H9 (cell line): ENCODE measurements around the gene EPB41L2. TPM values are rescaled to one million over a fixed set of nuclear protein-coding genes. Genes with fewer than 3 reads are reported as not detected.

ENCODE experiments used
- DNase-seq: peaks from one replicate; pipeline ENCODE4 v3.0.0-alpha.2; 2017
- H2AFZ ChIP-seq: one replicate; pipeline ENCODE4 v1.6.1; 2013; ENCODE audit warnings: mild to moderate bottlenecking, low read length, control low read depth, moderate library complexity
- H2AK5ac ChIP-seq: 2 replicates; pipeline ENCODE4 v1.6.1; 2013; ENCODE audit warnings: low read length, control low read depth, mixed read lengths; ENCODE audit not compliant: insufficient read length
- H2BK120ac ChIP-seq: one replicate; pipeline ENCODE4 v1.6.1; 2013; ENCODE audit warnings: low read depth, mild to moderate bottlenecking, low read length, control low read depth, inconsistent platforms; ENCODE audit not compliant: poor library complexity, severe bottlenecking
- H2BK12ac ChIP-seq: 2 replicates; pipeline ENCODE4 v1.6.1; 2013; ENCODE audit warnings: low read length, control low read depth, mixed read lengths, low read depth; ENCODE audit not compliant: insufficient read length
- H2BK15ac ChIP-seq: 2 replicates; pipeline ENCODE4 v1.6.1; 2013; ENCODE audit warnings: low read depth, low read length, control low read depth
- H2BK20ac ChIP-seq: one replicate; pipeline ENCODE4 v1.6.1; 2013; ENCODE audit warnings: low read depth, mild to moderate bottlenecking, low read length, control low read depth, inconsistent platforms; ENCODE audit not compliant: poor library complexity, severe bottlenecking
- H2BK5ac ChIP-seq: 2 replicates; pipeline ENCODE4 v1.6.1; 2013; ENCODE audit warnings: low read length, control low read depth, mixed read lengths; ENCODE audit not compliant: insufficient read length
- H3K14ac ChIP-seq: 2 replicates; pipeline ENCODE4 v1.6.1; 2013; ENCODE audit warnings: low read length, control low read depth; ENCODE audit not compliant: insufficient read depth
- H3K18ac ChIP-seq: 2 replicates; pipeline ENCODE4 v1.6.1; 2013; ENCODE audit warnings: low read depth, mild to moderate bottlenecking, mixed read lengths, low read length, control low read depth; ENCODE audit not compliant: insufficient read length
- H3K23ac ChIP-seq: 2 replicates; pipeline ENCODE4 v1.6.1; 2013; ENCODE audit warnings: low read length, control low read depth, mixed read lengths, low read depth; ENCODE audit not compliant: insufficient read length
- H3K23me2 ChIP-seq: 2 replicates; pipeline ENCODE4 v1.6.1; 2013; ENCODE audit warnings: low read depth, mild to moderate bottlenecking, mixed read lengths, low read length, control low read depth; ENCODE audit not compliant: insufficient read length, poor library complexity, severe bottlenecking
- H3K27ac ChIP-seq: 2 replicates; pipeline ENCODE4 v1.5.1; 2013; ENCODE audit warnings: low read length, control low read depth, mixed read lengths, low read depth; ENCODE audit not compliant: insufficient read length
- H3K27me3 ChIP-seq: 2 replicates; pipeline ENCODE4 v1.6.1; 2013; ENCODE audit warnings: low read length, control low read depth, inconsistent platforms; ENCODE audit not compliant: insufficient read depth
- H3K4ac ChIP-seq: 2 replicates; pipeline ENCODE4 v1.6.1; 2013; ENCODE audit warnings: low read depth, mild to moderate bottlenecking, control low read depth, inconsistent platforms, low read length, moderate library complexity
- H3K4me1 ChIP-seq: 2 replicates; pipeline ENCODE4 v1.6.1; 2013; ENCODE audit warnings: low read length, control low read depth, inconsistent platforms; ENCODE audit not compliant: insufficient read depth
- H3K4me2 ChIP-seq: 2 replicates; pipeline ENCODE4 v1.6.1; 2013; ENCODE audit warnings: low read length, control low read depth, mixed read lengths; ENCODE audit not compliant: insufficient read length, insufficient read depth
- H3K56ac ChIP-seq: 2 replicates; pipeline ENCODE4 v1.6.1; 2013; ENCODE audit warnings: low read depth, mild to moderate bottlenecking, mixed read lengths, low read length, control low read depth; ENCODE audit not compliant: insufficient read length
- H3K79me1 ChIP-seq: 2 replicates; pipeline ENCODE4 v1.6.1; 2013; ENCODE audit warnings: low read depth, mild to moderate bottlenecking, moderate library complexity, low read length, control low read depth, inconsistent platforms; ENCODE audit not compliant: insufficient read depth, poor library complexity, severe bottlenecking
- H3K79me2 ChIP-seq: 2 replicates; pipeline ENCODE4 v1.6.1; 2013; ENCODE audit warnings: low read length, control low read depth, inconsistent platforms; ENCODE audit not compliant: insufficient read depth
- H3K9ac ChIP-seq: 2 replicates; pipeline ENCODE4 v1.6.1; 2013; ENCODE audit warnings: low read length, control low read depth, mixed read lengths; ENCODE audit not compliant: insufficient read length; ENCODE audit errors: extremely low read depth
- H3K9me3 ChIP-seq: one replicate; pipeline ENCODE4 v1.6.1; 2013; ENCODE audit warnings: low read depth, low read length, inconsistent platforms; ENCODE audit not compliant: control insufficient read depth
- H3T11ph ChIP-seq: one replicate; pipeline ENCODE4 v1.6.1; 2013; ENCODE audit warnings: mild to moderate bottlenecking, low read length, control low read depth, inconsistent platforms
- H4K20me1 ChIP-seq: one replicate; pipeline ENCODE4 v1.6.1; 2013; ENCODE audit not compliant: control insufficient read depth, insufficient read length, insufficient read depth
- H4K5ac ChIP-seq: 2 replicates; pipeline ENCODE4 v1.6.1; 2013; ENCODE audit warnings: low read depth, mild to moderate bottlenecking, mixed read lengths, low read length, control low read depth; ENCODE audit not compliant: insufficient read length
- H4K8ac ChIP-seq: replicated peaks from 2 replicates; pipeline ENCODE4 v1.6.1; 2013; ENCODE audit warnings: low read length, control low read depth, mixed read lengths, low read depth; ENCODE audit not compliant: insufficient read length
- H4K91ac ChIP-seq: 2 replicates; pipeline ENCODE4 v1.6.1; 2013; ENCODE audit warnings: low read depth, mild to moderate bottlenecking, moderate library complexity, mixed read lengths, low read length, control low read depth; ENCODE audit not compliant: insufficient read length
- H3K27ac Mint-ChIP-seq, 3 experiments: 2 replicates in 2 of 3; 3 replicates in 1 of 3; pipeline ENCODE4 v1.8.0; 2020 to 2021; ENCODE audit warnings: mixed read lengths in 3 of 3, mild to moderate bottlenecking in 1 of 3, moderate library complexity in 1 of 3
- H3K27me3 Mint-ChIP-seq: 2 replicates; pipeline ENCODE4 v1.8.0; 2021; ENCODE audit warnings: low read depth, mild to moderate bottlenecking, moderate library complexity, mixed read lengths
- H3K36me3 Mint-ChIP-seq, 3 experiments: 2 replicates in 2 of 3; 3 replicates in 1 of 3; pipeline ENCODE4 v1.8.0; 2020 to 2021; ENCODE audit warnings: low read depth in 3 of 3, mixed read lengths in 3 of 3; ENCODE audit not compliant: insufficient read depth in 1 of 3
- H3K4me1 Mint-ChIP-seq, 2 experiments: 2 replicates each; pipeline ENCODE4 v1.8.0; 2020; ENCODE audit warnings: mixed read lengths in 2 of 2
- H3K4me3 Mint-ChIP-seq, 2 experiments: 2 replicates in 1 of 2; 3 replicates in 1 of 2; pipeline ENCODE4 v1.8.0; 2020 to 2021; ENCODE audit warnings: mild to moderate bottlenecking in 2 of 2, mixed read lengths in 2 of 2, moderate library complexity in 1 of 2
- H3K9me3 Mint-ChIP-seq, 2 experiments: 2 replicates in 1 of 2; 3 replicates in 1 of 2; pipeline ENCODE4 v1.8.0; 2020; ENCODE audit warnings: mild to moderate bottlenecking in 2 of 2, mixed read lengths in 2 of 2, moderate library complexity in 1 of 2
- CTCF ChIP-seq: fragments of 200-600 bp; sonication (generic); conservative IDR thresholded peaks from 3 replicates; pipeline ENCODE4 v1.8.0; 2021; ENCODE audit warnings: antibody characterized with exemption, mild to moderate bottlenecking
- WGBS: extraction: QIAGEN DNeasy Blood & Tissue Kit; methylation state at CpG from one replicate; pipeline ENCODE4 v1.1.7; 2013; ENCODE audit warnings: missing lambda C conversion rate, low lambda C conversion rate, mixed read lengths; ENCODE audit not compliant: insufficient read length; ENCODE audit errors: extremely low coverage; 5-methylcytosine and 5-hydroxymethylcytosine counted together
- total RNA-seq: library from RNA; stranded (reverse); gene quantifications from 2 replicates; pipeline ENCODE4 v1.2.1, GENCODE V29; 2021

The EPB41L2 gene
- total RNA-seq, 1 experiment from 2014 or later = 90.2 TPM

DNA sequence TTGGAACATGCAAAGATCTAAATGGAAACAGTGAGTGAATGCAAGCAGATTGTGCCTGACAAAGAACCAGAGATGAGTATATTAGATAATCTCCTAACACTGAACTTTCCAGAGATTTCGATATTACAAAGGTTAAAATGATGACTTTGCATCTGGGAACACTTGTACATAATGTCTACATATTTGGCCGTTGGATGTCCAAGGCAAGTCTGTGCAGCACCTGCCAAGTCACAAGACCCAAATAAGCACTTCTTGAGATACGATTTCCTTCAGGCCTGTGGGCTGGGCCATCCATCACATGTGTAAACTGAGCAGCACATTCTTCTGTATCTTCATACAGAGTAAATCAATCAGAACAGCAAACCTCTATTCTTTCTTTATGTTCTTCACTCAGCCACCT is 268.3 kb downstream of the EPB41L2 start:
- no peak overlapping the region for H3K4ac ChIP-seq
- no peak overlapping the region for H2AK5ac ChIP-seq
- Mint-ChIP-seq H3K27me3 (no peaks in the 10 kb centered on the region), H3K36me3 (peaks cover 0 to 5% (median 2%) of the 10 kb centered on the region in 3 experiments; a peak in 2 of 7 replicates), H3K27ac (0 out of 7 replicates have a peak overlapping the region, but pooled peaks of 1 of the 3 experiments have one; percentile 6), H3K4me3 (no peak overlapping the region), H3K9me3 (peaks cover 0 to 5% of the 10 kb centered on the region in 2 experiments; a peak in 3 of 5 replicates), H3K4me1 (peaks cover 25 to 33% of the 10 kb centered on the region in 2 experiments)
- H2BK15ac ChIP-seq = no peak overlapping the region
- no peaks in the 10 kb centered on the region for H3K23me2 ChIP-seq
- no peaks in the 10 kb centered on the region for H3K79me2 ChIP-seq
- no peak overlapping the region for H2AFZ ChIP-seq
- no peak overlapping the region for H3K56ac ChIP-seq
- H2BK120ac ChIP-seq = no peak overlapping the region
- no peak overlapping the region for H3K9ac ChIP-seq
- H3K18ac ChIP-seq = no peak overlapping the region
- H4K5ac ChIP-seq = no peak overlapping the region
- no CpG with 5 or more reads among the region's 3 CpGs for WGBS
- H3K79me1 ChIP-seq = no peaks in the 10 kb centered on the region
- H3K27me3 ChIP-seq = no peaks in the 10 kb centered on the region; the same call in 1 of the 2 replicates
- no peak overlapping the region for H3K23ac ChIP-seq
- H3K4me1 ChIP-seq = peaks cover 9% of the 10 kb centered on the region; the same call in 1 of the 2 replicates
- H2BK12ac ChIP-seq = no peak overlapping the region
- no peak for DNase-seq
- H2BK5ac ChIP-seq = no peak overlapping the region
- H4K8ac ChIP-seq = no peak overlapping the region
- H3K14ac ChIP-seq = no peak overlapping the region
- no peaks in the 10 kb centered on the region for H3K9me3 ChIP-seq
- H4K20me1 ChIP-seq = no peaks in the 10 kb centered on the region
- H3K4me2 ChIP-seq = no peak overlapping the region
- no peak overlapping the region for H3T11ph ChIP-seq
- H3K27ac ChIP-seq = no peak overlapping the region
- H4K91ac ChIP-seq = no peak overlapping the region
- H2BK20ac ChIP-seq = no peak overlapping the region
- TF ChIP-seq CTCF = no peak
